ENCODE data around the gene FRYL. TPM values are rescaled to one million over a fixed set of nuclear protein-coding genes. Genes with fewer than 3 reads are reported as not detected.
"Not testable (repeated sequence)": the region's sequence is repeated elsewhere in the genome, so short reads cannot be mapped to it uniquely, and the experiment has no call there.

FRYL gene
- total RNA-seq, 1 donor: 44.0 TPM

GRCh38 chr4:48727666-48728459, 52.2 kb downstream of the FRYL start:
- no peak overlapping the region for H3K4me3 ChIP-seq (ENCODE audit: low read depth, low read length)
- TF ChIP-seq CTCF (IDR thresholded peaks at IDR 0.05; ENCODE audit: insufficient read depth, low read depth, low read length): no peak
- no peak for DNase-seq (ENCODE audit: low read depth)

GRCh38 chr4:48725414-48725813, 54.7 kb downstream of the FRYL start:
- DNase-seq (ENCODE audit: low read depth): no peak

GRCh38 chr4:48722509-48723446, 57.3 kb downstream of the FRYL start:
- no peak for DNase-seq (ENCODE audit: low read depth)
- H3K4me3 ChIP-seq (ENCODE audit: low read depth, low read length): no peak overlapping the region
- TF ChIP-seq CTCF (IDR thresholded peaks at IDR 0.05; ENCODE audit: insufficient read depth, low read depth, low read length): no peak

More at GRCh38 chr4:48725414-48725813, 54.7 kb downstream of the FRYL start:
- no peak for TF ChIP-seq CTCF (IDR thresholded peaks at IDR 0.05; ENCODE audit: insufficient read depth, low read depth, low read length)
- H3K4me3 ChIP-seq (ENCODE audit: low read depth, low read length): no peak overlapping the region

- H3K4me3 ChIP-seq (ENCODE audit: low read depth, low read length): no peak overlapping the region
- DNase-seq (ENCODE audit: low read depth): no peak
- TF ChIP-seq CTCF (IDR thresholded peaks at IDR 0.05; ENCODE audit: insufficient read depth, low read depth, low read length): no peak
Measured at GRCh38 chr4:48720459-48720858, 59.6 kb downstream of the FRYL start.

- no peak for TF ChIP-seq CTCF (IDR thresholded peaks at IDR 0.05; ENCODE audit: insufficient read depth, low read depth, low read length)
- DNase-seq (ENCODE audit: low read depth): no peak
Measured at GRCh38 chr4:48718818-48719465, 61.1 kb downstream of the FRYL start.

GRCh38 chr4:48716285-48716684, 63.8 kb downstream of the FRYL start:
- DNase-seq (ENCODE audit: low read depth); H3K4me3 ChIP-seq (ENCODE audit: low read depth, low read length): not testable (repeated sequence)

More at GRCh38 chr4:48718818-48719465, 61.1 kb downstream of the FRYL start:
- H3K4me3 ChIP-seq (ENCODE audit: low read depth, low read length): no peak overlapping the region
